ENCODE results near the gene LIF.

DNA sequence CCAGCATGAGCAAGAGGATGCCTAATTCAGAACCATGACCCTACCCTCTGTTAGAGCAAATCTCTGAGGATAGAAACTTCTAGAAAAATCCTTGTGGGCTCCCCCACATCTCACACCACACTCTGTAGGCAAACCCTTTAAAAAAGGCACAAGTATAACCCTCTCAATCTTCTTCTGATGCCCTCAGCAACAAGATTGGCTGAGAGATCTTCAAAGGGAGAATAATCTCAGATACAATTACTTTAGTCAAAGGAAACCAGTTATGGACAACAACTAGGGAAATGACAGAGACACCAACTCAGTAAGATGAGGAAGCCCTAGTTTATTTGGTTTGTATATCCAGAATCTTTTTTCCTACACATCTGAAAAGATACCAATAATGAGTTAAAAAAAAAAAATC is 49.2 kb downstream of the LIF start:
- no peak for TF ChIP-seq POLR2AphosphoS5 (IDR thresholded peaks at IDR 0.05; ENCODE audit: low read depth, low read length)
- no peak for TF ChIP-seq CTCF (IDR thresholded peaks at IDR 0.05)

All from Panc1 (cell line).